ENCODE results near the gene ITGA6.

ITGA6 gene

GRCh38 chr2:172420216-172420615 is 7.2 kb upstream of the ITGA6 start:
- DNase-seq: no peak

GRCh38 chr2:172423160-172423559 is 4.2 kb upstream of the ITGA6 start:
- DNase-seq: no peak

- no peak for DNase-seq
These were observed 2.0 kb upstream of the ITGA6 start for GRCh38 chr2:172425336-172425735.

- no peak for DNase-seq
These were observed 641 bp upstream of the ITGA6 start for GRCh38 chr2:172426635-172427255.

- peak; percentile 64 to 65 for DNase-seq
These were observed 825 bp downstream of the ITGA6 start for GRCh38 chr2:172427990-172428831.

GRCh38 chr2:172428832-172429210 is 1.4 kb downstream of the ITGA6 start:
- DNase-seq: no peak

GRCh38 chr2:172429301-172429968 is 2.0 kb downstream of the ITGA6 start:
- DNase-seq: no peak

- DNase-seq: no peak
These were observed 2.6 kb downstream of the ITGA6 start for GRCh38 chr2:172430027-172430426.

GRCh38 chr2:172430678-172431077 is 3.3 kb downstream of the ITGA6 start:
- no peak for DNase-seq

GRCh38 chr2:172431463-172431862 is 4.1 kb downstream of the ITGA6 start:
- no peak for DNase-seq

GRCh38 chr2:172431993-172432392 is 4.6 kb downstream of the ITGA6 start:
- DNase-seq: no peak

GRCh38 chr2:172433144-172433543 is 5.8 kb downstream of the ITGA6 start:
- no peak for DNase-seq

GRCh38 chr2:172434821-172435605 is 7.6 kb downstream of the ITGA6 start:
- DNase-seq: no peak

GRCh38 chr2:172435606-172435911 is 8.2 kb downstream of the ITGA6 start:
- no peak for DNase-seq

GRCh38 chr2:172436889-172437288 is 9.5 kb downstream of the ITGA6 start:
- DNase-seq: no peak

- DNase-seq: peak; percentile 63 to 69
These were observed 10.3 kb downstream of the ITGA6 start for GRCh38 chr2:172437419-172438341.

GRCh38 chr2:172438741-172439508 is 11.5 kb downstream of the ITGA6 start:
- DNase-seq: no peak

GRCh38 chr2:172439509-172439860 is 12.1 kb downstream of the ITGA6 start:
- no peak for DNase-seq

GRCh38 chr2:172439911-172440310 is 12.5 kb downstream of the ITGA6 start:
- no peak for DNase-seq

GRCh38 chr2:172440795-172441194 is 13.4 kb downstream of the ITGA6 start:
- no peak for DNase-seq

All from stimulated activated CD4-positive, alpha-beta T cell treated with anti-CD3 and anti-CD28 coated beads, Interleukin-2, amount 100 ng/mL, for 24 hours (primary cell).